GM23338 (cell line): ENCODE data around the gene UTP11. TPM values are rescaled to one million over a fixed set of nuclear protein-coding genes. Genes with fewer than 3 reads are reported as not detected.

Experiments used
- ATAC-seq: fragments of 200-7000 bp; cut with Tn5 transposase; 3 replicates; pipeline ENCODE4 v1.9.1; 2020
- DNase-seq: peaks from one replicate; pipeline ENCODE4 v3.0.0-alpha.2; 2015; ENCODE audit warnings: low spot score
- H2AFZ ChIP-seq: fragments of 200-600 bp; sonication (generic); 2 replicates; pipeline ENCODE4 v1.8.0; 2016; ENCODE audit warnings: antibody characterized with exemption, mild to moderate bottlenecking, moderate library complexity
- H3F3A ChIP-seq: fragments of 200-600 bp; sonication (generic); replicated peaks from 2 replicates; pipeline ENCODE4 v1.8.0; 2017; ENCODE audit warnings: antibody characterized with exemption, mixed run types, low read depth
- H3K27ac ChIP-seq: fragments of 200-600 bp; sonication (generic); 2 replicates; pipeline ENCODE4 v1.6.1; 2016; ENCODE audit warnings: low read depth
- H3K27me3 ChIP-seq: fragments of 200-600 bp; sonication (generic); 2 replicates; pipeline ENCODE4 v1.8.0; 2016; ENCODE audit warnings: mild to moderate bottlenecking, mixed run types, moderate library complexity; ENCODE audit not compliant: insufficient read depth
- H3K36me3 ChIP-seq: fragments of 200-600 bp; sonication (generic); 2 replicates; pipeline ENCODE4 v1.8.0; 2016; ENCODE audit warnings: mild to moderate bottlenecking; ENCODE audit not compliant: insufficient read depth
- H3K4me1 ChIP-seq: fragments of 200-600 bp; sonication (generic); 2 replicates; pipeline ENCODE4 v1.8.0; 2016; ENCODE audit warnings: mild to moderate bottlenecking, moderate library complexity; ENCODE audit not compliant: insufficient read depth
- H3K4me2 ChIP-seq: fragments of 200-600 bp; sonication (generic); 2 replicates; pipeline ENCODE4 v1.7.1; 2017; ENCODE audit warnings: mixed run types
- H3K4me3 ChIP-seq: fragments of 200-600 bp; sonication (generic); 2 replicates; pipeline ENCODE4 v1.6.1; 2016; ENCODE audit warnings: mixed run types
- H3K79me2 ChIP-seq: fragments of 200-600 bp; sonication (generic); replicated peaks from 2 replicates; pipeline ENCODE4 v1.8.0; 2017; ENCODE audit warnings: mild to moderate bottlenecking; ENCODE audit not compliant: insufficient read depth
- H3K9me2 ChIP-seq: fragments of 200-600 bp; sonication (generic); 2 replicates; pipeline ENCODE4 v1.8.0; 2017; ENCODE audit not compliant: insufficient read depth
- H4K20me1 ChIP-seq: fragments of 200-600 bp; sonication (generic); replicated peaks from 2 replicates; pipeline ENCODE4 v1.8.0; 2017; ENCODE audit warnings: mild to moderate bottlenecking; ENCODE audit not compliant: insufficient read depth
- H3K27ac Mint-ChIP-seq: 2 replicates; pipeline ENCODE4 v1.8.0; 2020; ENCODE audit warnings: inconsistent platforms, mild to moderate bottlenecking, moderate library complexity, mixed read lengths
- H3K27me3 Mint-ChIP-seq: 3 replicates; pipeline ENCODE4 v1.8.0; 2022; ENCODE audit warnings: low read depth, mild to moderate bottlenecking, moderate library complexity, mixed read lengths, inconsistent platforms; ENCODE audit not compliant: insufficient read depth, poor library complexity
- H3K36me3 Mint-ChIP-seq: 3 replicates; pipeline ENCODE4 v1.8.0; 2021; ENCODE audit warnings: low read depth, mild to moderate bottlenecking, inconsistent platforms, moderate library complexity, mixed read lengths
- H3K4me1 Mint-ChIP-seq: 3 replicates; pipeline ENCODE4 v1.8.0; 2020; ENCODE audit warnings: mild to moderate bottlenecking, inconsistent platforms, mixed read lengths
- H3K4me3 Mint-ChIP-seq: 3 replicates; pipeline ENCODE4 v1.8.0; 2021; ENCODE audit warnings: moderate library complexity, mild to moderate bottlenecking, inconsistent platforms, mixed read lengths
- H3K9me3 Mint-ChIP-seq: 3 replicates; pipeline ENCODE4 v1.8.0; 2020; ENCODE audit warnings: moderate library complexity, mild to moderate bottlenecking, inconsistent platforms, mixed read lengths
- CTCF ChIP-seq, 2 experiments: fragments of 200-600 bp in 1 of 2; sonication (generic) in 1 of 2; conservative IDR thresholded peaks; 2 replicates each; pipeline versions ENCODE4 v1.5.1 to v1.6.1; 2016 to 2017; ENCODE audit warnings: antibody characterized with exemption in 2 of 2, low read depth in 2 of 2, mild to moderate bottlenecking in 2 of 2, moderate library complexity in 1 of 2
- ETS1 ChIP-seq: IDR thresholded peaks from 2 replicates; pipeline ENCODE4 v1.6.1; 2016; ENCODE audit warnings: antibody characterized with exemption
- EZH2 ChIP-seq: fragments of 200-600 bp; sonication (generic); IDR thresholded peaks from one replicate; pipeline ENCODE4 v1.8.0; 2017; ENCODE audit warnings: antibody characterized with exemption, mild to moderate bottlenecking, low read depth; ENCODE audit not compliant: unreplicated experiment
- EZH2phosphoT487 ChIP-seq: fragments of 200-600 bp; sonication (generic); IDR thresholded peaks from one replicate; pipeline ENCODE4 v1.8.1; 2018; ENCODE audit warnings: antibody characterized with exemption; ENCODE audit not compliant: unreplicated experiment
- JUNB ChIP-seq: IDR thresholded peaks from one replicate; pipeline ENCODE4 v1.6.1; 2016; ENCODE audit warnings: antibody characterized with exemption; ENCODE audit not compliant: unreplicated experiment
- NANOG ChIP-seq: IDR thresholded peaks from 2 replicates; pipeline ENCODE4 v1.6.1; 2016; ENCODE audit warnings: antibody characterized with exemption, borderline replicate concordance
- POLR2AphosphoS5 ChIP-seq: IDR thresholded peaks from 2 replicates; pipeline ENCODE4 v1.6.1; 2016; ENCODE audit warnings: antibody characterized with exemption, low read depth
- REST ChIP-seq: IDR thresholded peaks from one replicate; pipeline ENCODE4 v1.6.1; 2018; ENCODE audit warnings: antibody characterized with exemption; ENCODE audit not compliant: unreplicated experiment
- STAT1 ChIP-seq: IDR thresholded peaks from one replicate; pipeline ENCODE4 v1.6.1; 2016; ENCODE audit warnings: antibody characterized with exemption; ENCODE audit not compliant: unreplicated experiment
- polyA plus RNA-seq: library from polyadenylated mRNA; unstranded; fragments of >200 nt; fragmentation: Nextera tagmentation; extraction: Ambion mirVana; gene quantifications from 2 replicates; pipeline ENCODE4 v1.2.1, GENCODE V29; 2016
- total RNA-seq: library from RNA; depleted of rRNA; stranded (reverse); fragments of >200 nt; shearing (Covaris generic); gene quantifications from 2 replicates; pipeline ENCODE4 v1.2.3, GENCODE V29; 2014

UTP11 gene
- total and polyA plus RNA-seq, 2 experiments from 2014 or later, result 67.8 to 105 TPM

GRCh38 chr1:37998913-37999429 is 13.6 kb upstream of the UTP11 start:
- Histone ChIP-seq H2AFZ (no peak overlapping the region), H3K27me3 (no peaks in the 10 kb centered on the region), H3K79me2 (peaks cover 26% of the 10 kb centered on the region), H3K4me1 (peaks cover 57% of the 10 kb centered on the region), H4K20me1 (0 out of 2 replicates have a peak, but pooled peaks cover 3% of the 10 kb centered on the region), H3K4me3 (peak overlapping the region; percentile 34; the same call in 1 of the 2 replicates), H3K36me3 (peaks cover 15% of the 10 kb centered on the region; the same call in 1 of the 2 replicates), H3K4me2 (peak overlapping the region; percentile 68), H3K9me2 (no peaks in the 10 kb centered on the region), H3K27ac (peak overlapping the region; percentile 96), H3F3A (peaks cover 22% of the 10 kb centered on the region)
- no peak overlapping the region for H3K4me3 Mint-ChIP-seq
- DNase-seq, result no peak
- no peak for ATAC-seq
- no peak for TF ChIP-seq POLR2AphosphoS5
- no peak for TF ChIP-seq JUNB
- no peak for TF ChIP-seq EZH2phosphoT487
- TF ChIP-seq NANOG, result no peak
- no peak for TF ChIP-seq EZH2
- TF ChIP-seq ETS1, result no peak
- TF ChIP-seq REST, result no peak
- TF ChIP-seq STAT1, result no peak
- TF ChIP-seq CTCF (conservative IDR thresholded peaks at IDR 0.05; ENCODE audit: low read depth in 2 of 2), result no peak; a peak in 1 of 4 replicates
- H3K4me1 Mint-ChIP-seq, result peaks cover 63% of the 10 kb centered on the region
- H3K9me3 Mint-ChIP-seq, result no peaks in the 10 kb centered on the region; the same call in 2 of the 3 replicates
- peak overlapping the region; percentile 98 for H3K27ac Mint-ChIP-seq
- peaks cover 28% of the 10 kb centered on the region for H3K36me3 Mint-ChIP-seq
- peaks cover 25% of the 10 kb centered on the region for H3K27me3 Mint-ChIP-seq
